SK-N-SH (cell line): ENCODE data around the gene TRPC4.

Source experiments
- CTCF ChIP-seq: fragments of 200-600 bp; sonication (generic); IDR thresholded peaks from 2 replicates; pipeline ENCODE4 v1.6.1; 2017; ENCODE audit warnings: antibody characterized with exemption, mild to moderate bottlenecking, moderate library complexity
- EZH2phosphoT487 ChIP-seq: fragments of 200-600 bp; sonication (generic); IDR thresholded peaks from 2 replicates; pipeline ENCODE4 v1.6.1; 2017; ENCODE audit warnings: low read depth, mixed run types, mild to moderate bottlenecking, antibody characterized with exemption, moderate library complexity, borderline replicate concordance
- IRF3 ChIP-seq: fragments of 150-350 bp; IDR thresholded peaks from 2 replicates; pipeline ENCODE4 v1.6.1; 2016; ENCODE audit warnings: mild to moderate bottlenecking, low read depth, low read length
- NRF1 ChIP-seq: IDR thresholded peaks from 2 replicates; pipeline ENCODE4 v1.6.1; 2012; ENCODE audit warnings: low read depth, mild to moderate bottlenecking, low read length
- POLR2AphosphoS5 ChIP-seq: IDR thresholded peaks from 2 replicates; pipeline ENCODE4 v1.6.1; 2012; ENCODE audit warnings: low read depth, low read length
- RAD21 ChIP-seq: IDR thresholded peaks from 2 replicates; pipeline ENCODE4 v1.6.1; 2012; ENCODE audit warnings: mild to moderate bottlenecking, low read length
- RCOR1 ChIP-seq: fragments of 150-350 bp; IDR thresholded peaks from 2 replicates; pipeline ENCODE4 v1.6.1; 2017; ENCODE audit warnings: antibody characterized with exemption, low read length
- TAF1 ChIP-seq: IDR thresholded peaks from 2 replicates; pipeline ENCODE4 v1.6.1; 2012; ENCODE audit warnings: low read depth, mild to moderate bottlenecking, low read length, moderate library complexity, borderline replicate concordance
- USF2 ChIP-seq: fragments of 150-350 bp; IDR thresholded peaks from 2 replicates; pipeline ENCODE4 v1.6.1; 2017; ENCODE audit warnings: antibody characterized with exemption, low read length, low read depth, borderline replicate concordance
- TF ChIP-seq, protein P1 (sequence below): IDR thresholded peaks from 2 replicates; pipeline ENCODE4 v1.4.0; 2012; ENCODE audit warnings: low read depth

GRCh38 chr13:37656247-37656940 lies 213.2 kb downstream of the TRPC4 start:
- no peak for TF ChIP-seq CTCF
- TF ChIP-seq POLR2AphosphoS5, result no peak
- no peak for TF ChIP-seq RCOR1
- TF ChIP-seq USF2, result no peak
- TF ChIP-seq EZH2phosphoT487, result no peak
- TF ChIP-seq IRF3, result no peak
- no peak for TF ChIP-seq NRF1
- TF ChIP-seq, protein P1, sequence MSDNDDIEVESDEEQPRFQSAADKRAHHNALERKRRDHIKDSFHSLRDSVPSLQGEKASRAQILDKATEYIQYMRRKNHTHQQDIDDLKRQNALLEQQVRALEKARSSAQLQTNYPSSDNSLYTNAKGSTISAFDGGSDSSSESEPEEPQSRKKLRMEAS, result no peak
- no peak for TF ChIP-seq TAF1
- TF ChIP-seq RAD21, result no peak
